Measurements from ENCODE around the gene OSBPL1A. TPM values are rescaled to one million over a fixed set of nuclear protein-coding genes. Genes with fewer than 3 reads are reported as not detected.
"Not testable (repeated sequence)": the region's sequence is repeated elsewhere in the genome, so short reads cannot be mapped to it uniquely, and the experiment has no call there.

OSBPL1A gene
- total and polyA plus RNA-seq, 3 donors from 2014 or later, result 32.0 to 45.0 (median 43.8) TPM

GRCh38 chr18:24366328-24366727, 31.3 kb downstream of the OSBPL1A start:
- H3K36me3 ChIP-seq (ENCODE audit: low read depth, missing control alignments), result no peaks in the 10 kb centered on the region
- no peak for DNase-seq
- H3K27ac ChIP-seq, result no peak overlapping the region
- no peaks in the 10 kb centered on the region for H3K9me3 ChIP-seq
- WGBS, 2 donors, result 92 to 98% methylated on average over 3 of the region's 3 CpGs
- intact Hi-C loops (cut with DNase I; ENCODE audit: low total_unique reads), result no loop called here
- no peaks in the 10 kb centered on the region for H3K27me3 ChIP-seq
- no peak for TF ChIP-seq POLR2A (IDR thresholded peaks at IDR 0.05)
- TF ChIP-seq CTCF (IDR thresholded peaks at IDR 0.05), result no peak
- no peak overlapping the region for H3K4me3 ChIP-seq
- no peaks in the 10 kb centered on the region for H3K4me1 ChIP-seq

GRCh38 chr18:24364177-24364576, 33.4 kb downstream of the OSBPL1A start:
- no peaks in the 10 kb centered on the region for H3K9me3 ChIP-seq
- no peaks in the 10 kb centered on the region for H3K4me1 ChIP-seq
- no peak for TF ChIP-seq CTCF (IDR thresholded peaks at IDR 0.05)
- TF ChIP-seq POLR2A (IDR thresholded peaks at IDR 0.05), result no peak
- no peak overlapping the region for H3K4me3 ChIP-seq
- H3K27me3 ChIP-seq, result no peaks in the 10 kb centered on the region
- no peak for DNase-seq
- no peaks in the 10 kb centered on the region for H3K36me3 ChIP-seq (ENCODE audit: low read depth, missing control alignments)
- H3K27ac ChIP-seq, result no peak overlapping the region
- 90 to 93% methylated on average over 1 of the region's 1 CpG for WGBS, 2 donors
- intact Hi-C loops (cut with DNase I; ENCODE audit: low total_unique reads), result no loop called here

- H3K4me1 ChIP-seq, result no peaks in the 10 kb centered on the region
- H3K27ac ChIP-seq, result no peak overlapping the region
- no peaks in the 10 kb centered on the region for H3K36me3 ChIP-seq (ENCODE audit: low read depth, missing control alignments)
- no peaks in the 10 kb centered on the region for H3K9me3 ChIP-seq
- intact Hi-C loops (cut with DNase I; ENCODE audit: low total_unique reads), result no loop called here
- no peak for DNase-seq
- no peaks in the 10 kb centered on the region for H3K27me3 ChIP-seq
- H3K4me3 ChIP-seq, result no peak overlapping the region
- 85 to 92% methylated on average over 1 of the region's 1 CpG for WGBS, 2 donors
- TF ChIP-seq CTCF (IDR thresholded peaks at IDR 0.05), result no peak
- TF ChIP-seq POLR2A (IDR thresholded peaks at IDR 0.05), result no peak
These were observed 34.9 kb downstream of the OSBPL1A start for GRCh38 chr18:24362757-24363156.

- not testable (repeated sequence) for H3K4me3 ChIP-seq; H3K27me3 ChIP-seq; H3K36me3 ChIP-seq (ENCODE audit: low read depth, missing control alignments); DNase-seq; H3K4me1 ChIP-seq; H3K27ac ChIP-seq; H3K9me3 ChIP-seq
- intact Hi-C loops (cut with DNase I; ENCODE audit: low total_unique reads), result loop anchor here (10.0 kb wide), 1 partner anchor 125 kb away; no protein-coding TSS in a partner anchor
- WGBS, 2 donors, result 26 to 35% methylated on average over 9 of the region's 9 CpGs
- TF ChIP-seq CTCF (IDR thresholded peaks at IDR 0.05), result peak; percentile 58 to 73 (median 72)
These were observed 37.7 kb downstream of the OSBPL1A start for GRCh38 chr18:24359787-24360530.

GRCh38 chr18:24354278-24354677, 43.3 kb downstream of the OSBPL1A start:
- WGBS, 2 donors, result 81% methylated on average over 6 of the region's 6 CpGs
- Histone ChIP-seq H3K36me3 (ENCODE audit: low read depth, missing control alignments) (no peaks in the 10 kb centered on the region), H3K27me3 (no peaks in the 10 kb centered on the region), H3K9me3 (no peaks in the 10 kb centered on the region), H3K4me3 (no peak overlapping the region), H3K4me1 (no peaks in the 10 kb centered on the region), H3K27ac (no peak overlapping the region)
- no peak for DNase-seq
- intact Hi-C loops (cut with DNase I; ENCODE audit: low total_unique reads), result loop anchor here (10.0 kb wide), 1 partner anchor 131 kb away; no protein-coding TSS in a partner anchor
- TF ChIP-seq CTCF (IDR thresholded peaks at IDR 0.05), result no peak
- TF ChIP-seq POLR2A (IDR thresholded peaks at IDR 0.05), result no peak
